Measurements from ENCODE around the gene PTPN14.
A peak's percentile ranks its signal among the peaks of the same experiment; 100 is the strongest.

The PTPN14 gene

GRCh38 chr1:214446772-214447556 lies 104.4 kb downstream of the PTPN14 start:
- H3K4me3 ChIP-seq (ENCODE audit: low read depth, low read length), result no peak overlapping the region
- TF ChIP-seq MAX (IDR thresholded peaks at IDR 0.05; ENCODE audit: low read depth, low read length) (no peak), POLR2A (IDR thresholded peaks at IDR 0.05; ENCODE audit: extremely low read depth, insufficient read length) (no peak), CTCF (IDR thresholded peaks at IDR 0.05; ENCODE audit: low read depth, low read length) (no peak)
- no peak for DNase-seq (ENCODE audit: low read depth)

- TF ChIP-seq MAX (IDR thresholded peaks at IDR 0.05; ENCODE audit: low read depth, low read length), result no peak
- TF ChIP-seq CTCF (IDR thresholded peaks at IDR 0.05; ENCODE audit: low read depth, low read length), result no peak
- TF ChIP-seq POLR2A (IDR thresholded peaks at IDR 0.05; ENCODE audit: extremely low read depth, insufficient read length), result no peak
- no peak for TF ChIP-seq MYC (IDR thresholded peaks at IDR 0.05; ENCODE audit: low read depth, low read length)
- no peak overlapping the region for H3K4me3 ChIP-seq (ENCODE audit: low read depth, low read length)
- peak; percentile 64 for DNase-seq (ENCODE audit: low read depth)
Measured at GRCh38 chr1:214445831-214446614, 105.4 kb downstream of the PTPN14 start.

- H3K4me3 ChIP-seq (ENCODE audit: low read depth, low read length), result no peak overlapping the region
- no peak for DNase-seq (ENCODE audit: low read depth)
Measured at GRCh38 chr1:214445199-214445598, 106.2 kb downstream of the PTPN14 start.

GRCh38 chr1:214444182-214444939 lies 107.0 kb downstream of the PTPN14 start:
- H3K4me3 ChIP-seq (ENCODE audit: low read depth, low read length), result no peak overlapping the region
- DNase-seq (ENCODE audit: low read depth), result no peak
- TF ChIP-seq MAX (IDR thresholded peaks at IDR 0.05; ENCODE audit: low read depth, low read length) (no peak), CTCF (IDR thresholded peaks at IDR 0.05; ENCODE audit: low read depth, low read length) (no peak), POLR2A (IDR thresholded peaks at IDR 0.05; ENCODE audit: extremely low read depth, insufficient read length) (no peak), MYC (IDR thresholded peaks at IDR 0.05; ENCODE audit: low read depth, low read length) (no peak)

More at GRCh38 chr1:214445199-214445598, 106.2 kb downstream of the PTPN14 start:
- TF ChIP-seq MYC (IDR thresholded peaks at IDR 0.05; ENCODE audit: low read depth, low read length) (no peak), CTCF (IDR thresholded peaks at IDR 0.05; ENCODE audit: low read depth, low read length) (no peak), POLR2A (IDR thresholded peaks at IDR 0.05; ENCODE audit: extremely low read depth, insufficient read length) (no peak)

GRCh38 chr1:214441119-214441518 lies 110.3 kb downstream of the PTPN14 start:
- TF ChIP-seq MAX (IDR thresholded peaks at IDR 0.05; ENCODE audit: low read depth, low read length), result no peak
- TF ChIP-seq CTCF (IDR thresholded peaks at IDR 0.05; ENCODE audit: low read depth, low read length), result no peak
- no peak for TF ChIP-seq MYC (IDR thresholded peaks at IDR 0.05; ENCODE audit: low read depth, low read length)
- TF ChIP-seq POLR2A (IDR thresholded peaks at IDR 0.05; ENCODE audit: extremely low read depth, insufficient read length), result no peak
- H3K4me3 ChIP-seq (ENCODE audit: low read depth, low read length), result no peak overlapping the region
- DNase-seq (ENCODE audit: low read depth), result peak; percentile 22

Measured in NB4 (cell line).